Measurements from ENCODE around the gene CKM.
"Not testable (repeated sequence)": the region's sequence is repeated elsewhere in the genome, so short reads cannot be mapped to it uniquely, and the experiment has no call there.

The CKM gene

DNA sequence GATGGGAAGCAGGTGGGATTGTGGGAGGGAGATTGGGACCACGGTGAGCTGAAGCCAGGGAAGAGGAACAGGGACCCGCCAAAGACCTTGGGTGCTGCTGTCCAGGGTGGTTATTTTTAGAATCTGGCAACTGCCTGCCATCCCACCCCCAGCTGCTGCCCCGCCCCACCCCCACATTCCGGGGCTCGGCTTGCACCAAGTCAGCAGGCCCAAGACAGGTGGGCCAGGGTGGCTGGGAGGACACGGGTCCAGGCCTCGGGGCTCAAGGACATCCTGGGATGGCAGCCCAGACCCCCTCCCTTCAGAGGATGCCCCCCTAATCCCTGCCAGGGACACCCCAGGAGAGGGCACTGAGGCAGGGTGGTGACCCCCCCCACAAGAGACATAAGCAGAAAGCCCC is 827 bp downstream of the CKM start:
- no peak for DNase-seq (ENCODE audit: low read depth in 1 of 2, low spot score in 1 of 2)

- DNase-seq (ENCODE audit: low read depth in 1 of 2, low spot score in 1 of 2) = no peak
These were observed 1.5 kb downstream of the CKM start for GRCh38 chr19:45320997-45321775.

DNA sequence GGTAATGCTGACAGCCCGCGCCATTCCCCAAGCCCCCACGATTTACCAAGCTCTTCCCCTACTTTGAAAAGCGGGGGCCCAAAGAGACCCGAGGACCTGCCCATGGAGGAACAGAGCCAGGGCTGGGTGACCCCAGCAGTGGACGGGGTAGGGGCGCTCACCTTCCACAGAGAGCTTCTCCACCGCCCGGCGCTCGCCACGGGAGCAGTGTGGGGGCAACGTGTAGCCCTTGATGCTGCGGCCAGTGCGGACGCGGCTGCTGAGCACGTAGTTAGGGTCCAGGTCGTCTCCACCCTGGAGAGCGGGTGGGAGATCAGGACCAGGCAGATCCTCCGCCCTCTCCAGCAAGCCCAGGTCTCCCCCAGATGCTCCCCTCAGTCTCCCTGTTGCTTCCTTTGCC is 7.4 kb downstream of the CKM start:
- no peak for DNase-seq (ENCODE audit: low read depth in 1 of 2, low spot score in 1 of 2)

GRCh38 chr19:45314708-45315245 is 7.9 kb downstream of the CKM start:
- DNase-seq (ENCODE audit: low read depth in 1 of 2, low spot score in 1 of 2) = no peak

- not testable (repeated sequence) for DNase-seq (ENCODE audit: low read depth in 1 of 2, low spot score in 1 of 2)
These were observed 10.4 kb downstream of the CKM start for GRCh38 chr19:45312285-45312684.

DNA sequence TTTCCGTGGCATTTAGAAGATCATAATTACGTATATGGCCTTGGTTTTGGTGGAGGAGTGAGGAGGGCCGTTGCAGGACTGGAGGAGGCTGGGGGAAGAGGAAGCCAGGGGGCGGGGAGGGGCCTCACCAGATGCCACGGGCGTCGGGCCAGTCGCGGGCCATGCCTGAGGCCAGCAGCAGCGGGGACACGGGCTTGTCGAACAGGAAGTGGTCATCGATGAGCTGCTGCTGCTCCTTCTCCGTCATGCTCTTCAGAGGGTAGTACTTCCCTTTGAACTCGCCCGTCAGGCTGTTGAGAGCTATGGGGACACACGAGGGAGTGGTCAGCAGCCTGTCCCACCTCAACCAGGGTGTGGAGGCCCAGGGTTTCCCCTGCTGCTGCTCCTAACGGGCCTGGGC is 11.1 kb downstream of the CKM start:
- no peak for DNase-seq (ENCODE audit: low read depth in 1 of 2, low spot score in 1 of 2)

GRCh38 chr19:45309322-45309721 is 13.4 kb downstream of the CKM start:
- not testable (repeated sequence) for DNase-seq (ENCODE audit: low read depth in 1 of 2, low spot score in 1 of 2)

GRCh38 chr19:45307361-45307760 is 15.3 kb downstream of the CKM start:
- DNase-seq (ENCODE audit: low read depth in 1 of 2, low spot score in 1 of 2) = no peak

DNA sequence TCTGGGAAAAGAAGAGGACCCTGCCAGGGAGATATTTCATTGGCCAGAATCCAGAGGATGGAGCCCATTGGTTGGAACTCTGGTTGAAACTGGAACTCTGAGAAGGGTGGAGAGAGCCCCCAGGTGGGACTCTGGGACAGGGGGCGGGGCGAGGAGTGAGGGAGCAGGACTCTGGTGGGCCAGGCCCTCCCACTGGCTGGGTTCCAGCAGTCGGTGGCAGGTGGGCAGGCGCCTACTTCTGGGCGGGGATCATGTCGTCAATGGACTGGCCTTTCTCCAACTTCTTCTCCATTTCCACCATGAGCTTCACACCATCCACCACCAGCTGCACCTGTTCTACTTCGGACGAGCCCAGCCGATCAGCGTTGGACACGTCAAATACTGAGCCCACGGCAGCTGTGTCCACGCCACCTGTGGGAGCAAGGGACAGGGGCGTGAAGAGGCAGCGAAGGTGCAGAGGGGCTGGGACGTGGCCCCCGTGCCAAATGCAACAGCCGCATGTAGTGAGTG is 16.1 kb downstream of the CKM start:
- DNase-seq (ENCODE audit: low read depth in 1 of 2, low spot score in 1 of 2) = no peak

GRCh38 chr19:45306040-45306439 is 16.6 kb downstream of the CKM start:
- DNase-seq (ENCODE audit: low read depth in 1 of 2, low spot score in 1 of 2) = no peak

- no peak for DNase-seq (ENCODE audit: low read depth in 1 of 2, low spot score in 1 of 2)
These were observed 17.3 kb downstream of the CKM start for GRCh38 chr19:45305421-45305820.

DNA sequence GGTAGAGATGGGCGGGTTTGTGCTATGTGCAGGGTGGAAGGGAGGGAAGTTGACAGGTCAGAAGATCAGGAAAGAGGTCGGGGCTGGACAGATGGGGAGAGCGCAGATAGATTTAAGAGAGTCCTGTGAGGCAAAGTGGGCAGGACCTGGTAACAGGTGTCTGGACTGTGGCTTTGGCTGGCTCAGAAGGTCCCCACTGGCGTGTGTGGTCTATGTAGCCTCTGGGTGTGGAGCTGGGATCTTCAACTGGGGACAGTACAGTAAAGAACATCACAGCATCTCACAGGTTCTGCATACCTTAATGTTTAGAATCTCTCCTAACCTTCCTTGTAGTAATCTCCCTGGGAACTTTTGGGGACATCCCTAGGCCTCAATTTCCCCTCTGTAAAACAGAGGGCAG is 17.7 kb downstream of the CKM start:
- no peak for DNase-seq (ENCODE audit: low read depth in 1 of 2, low spot score in 1 of 2)

DNA sequence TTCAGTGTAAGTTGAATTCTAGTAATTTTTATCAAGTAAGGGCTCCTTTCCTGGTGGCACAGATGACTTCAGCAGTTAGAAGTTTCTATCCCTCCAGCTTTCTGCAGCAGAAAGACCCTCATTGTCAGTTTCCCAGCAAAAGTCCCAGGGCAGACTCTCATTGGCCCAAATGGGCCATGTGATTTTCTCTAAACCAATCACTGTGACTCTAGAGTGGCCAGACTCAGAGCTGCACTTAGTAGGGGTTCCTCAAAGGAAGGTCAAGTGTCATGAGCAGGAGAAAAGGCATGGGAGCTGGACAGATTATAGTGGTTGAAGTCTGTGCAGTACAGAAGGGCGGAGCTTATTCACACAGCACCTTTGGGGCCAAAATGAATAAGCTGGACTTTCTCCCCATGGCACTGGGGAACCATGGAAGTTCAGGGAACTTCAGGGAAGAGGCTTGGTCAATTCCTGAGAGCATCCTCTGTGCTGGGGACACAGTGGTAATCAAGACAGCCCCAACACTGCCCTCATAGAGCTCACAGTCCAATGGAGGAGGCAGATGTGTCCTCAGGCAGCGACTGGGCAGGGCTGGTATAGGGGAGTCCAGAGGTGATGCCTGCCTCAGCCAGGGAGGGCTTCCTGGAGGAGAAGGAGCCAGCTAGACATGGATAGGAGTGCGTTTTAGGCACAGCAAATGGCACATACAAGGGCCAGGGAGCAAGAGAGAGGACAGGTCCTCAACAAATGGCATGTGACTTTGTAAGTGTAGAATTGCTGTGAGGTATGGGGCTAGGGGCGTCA is 18.3 kb downstream of the CKM start:
- no peak for DNase-seq (ENCODE audit: low read depth in 1 of 2, low spot score in 1 of 2)

- DNase-seq (ENCODE audit: low read depth in 1 of 2, low spot score in 1 of 2) = no peak
These were observed 19.2 kb downstream of the CKM start for GRCh38 chr19:45303269-45304060.

DNA sequence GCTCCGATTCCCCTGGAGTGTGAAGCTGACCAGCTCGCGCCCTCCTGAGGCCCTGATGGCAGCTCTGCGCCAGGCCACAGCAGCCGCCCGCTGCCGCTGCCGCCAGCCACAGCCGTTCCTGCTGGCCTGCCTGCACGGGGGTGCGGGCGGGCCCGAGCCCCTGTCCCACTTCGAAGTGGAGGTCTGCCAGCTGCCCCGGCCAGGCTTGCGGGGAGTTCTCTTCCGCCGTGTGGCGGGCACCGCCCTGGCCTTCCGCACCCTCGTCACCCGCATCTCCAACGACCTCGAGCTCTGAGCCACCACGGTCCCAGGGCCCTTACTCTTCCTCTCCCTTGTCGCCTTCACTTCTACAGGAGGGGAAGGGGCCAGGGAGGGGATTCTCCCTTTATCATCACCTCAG is 20.3 kb downstream of the CKM start:
- no peak for DNase-seq (ENCODE audit: low read depth in 1 of 2, low spot score in 1 of 2)

GRCh38 chr19:45299719-45300118 is 23.0 kb downstream of the CKM start:
- DNase-seq (ENCODE audit: low read depth in 1 of 2, low spot score in 1 of 2) = no peak

DNA sequence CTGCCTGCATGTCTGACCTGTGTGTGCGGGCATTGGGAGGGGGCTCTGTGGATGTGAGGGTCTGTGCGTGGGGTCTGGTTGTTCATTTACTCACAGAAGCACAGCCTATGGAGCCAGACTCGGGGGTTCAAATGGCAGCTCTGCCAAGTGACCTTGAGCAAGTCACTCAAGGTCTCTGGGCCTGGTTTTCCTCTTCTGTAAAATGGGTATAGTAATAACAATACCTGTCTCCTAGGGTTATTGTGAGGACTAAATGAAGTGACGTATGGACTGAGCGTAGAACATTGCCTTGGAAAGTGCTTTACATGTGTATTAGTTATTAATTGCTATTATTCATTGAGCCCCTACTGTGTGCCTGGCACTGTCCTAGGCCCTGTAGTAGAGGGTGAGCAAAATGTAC is 24.4 kb downstream of the CKM start:
- DNase-seq (ENCODE audit: low read depth in 1 of 2, low spot score in 1 of 2) = no peak

DNA sequence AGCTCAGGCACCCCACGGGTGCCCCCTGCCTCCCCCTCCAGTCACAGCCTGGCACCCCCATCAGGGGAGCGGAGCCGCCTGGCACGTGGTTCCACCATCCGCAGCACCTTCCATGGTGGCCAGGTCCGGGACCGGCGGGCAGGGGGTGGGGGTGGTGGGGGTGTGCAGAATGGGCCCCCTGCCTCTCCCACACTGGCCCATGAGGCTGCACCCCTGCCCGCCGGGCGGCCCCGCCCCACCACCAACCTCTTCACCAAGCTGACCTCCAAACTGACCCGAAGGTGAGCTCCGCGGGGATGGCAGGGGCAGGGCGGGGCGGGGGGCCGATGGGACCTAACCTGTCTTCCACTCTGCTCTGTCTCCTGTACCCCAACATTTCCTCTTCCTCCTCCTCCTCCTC is 25.0 kb downstream of the CKM start:
- no peak for DNase-seq (ENCODE audit: low read depth in 1 of 2, low spot score in 1 of 2)

DNA sequence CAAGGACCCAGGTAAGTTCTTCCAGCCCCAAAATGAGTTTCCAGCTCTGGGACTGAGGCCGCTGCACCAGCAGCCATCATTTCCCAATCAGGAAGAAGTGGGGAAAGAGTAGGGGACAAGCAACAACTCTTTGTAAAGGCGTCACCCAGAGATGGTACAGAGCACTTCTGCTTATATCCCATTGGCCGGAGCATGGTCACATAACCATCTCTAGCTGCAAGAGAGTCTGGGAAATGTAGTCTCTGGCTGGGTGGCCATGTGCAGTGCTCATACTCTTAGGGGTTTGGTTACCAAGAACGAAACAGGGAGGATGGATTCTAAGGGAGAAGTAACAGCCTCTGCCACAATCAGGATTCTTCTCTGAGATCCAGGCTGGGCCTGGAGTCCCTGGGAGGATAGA is 26.3 kb downstream of the CKM start:
- no peak for DNase-seq (ENCODE audit: low read depth in 1 of 2, low spot score in 1 of 2)

DNA sequence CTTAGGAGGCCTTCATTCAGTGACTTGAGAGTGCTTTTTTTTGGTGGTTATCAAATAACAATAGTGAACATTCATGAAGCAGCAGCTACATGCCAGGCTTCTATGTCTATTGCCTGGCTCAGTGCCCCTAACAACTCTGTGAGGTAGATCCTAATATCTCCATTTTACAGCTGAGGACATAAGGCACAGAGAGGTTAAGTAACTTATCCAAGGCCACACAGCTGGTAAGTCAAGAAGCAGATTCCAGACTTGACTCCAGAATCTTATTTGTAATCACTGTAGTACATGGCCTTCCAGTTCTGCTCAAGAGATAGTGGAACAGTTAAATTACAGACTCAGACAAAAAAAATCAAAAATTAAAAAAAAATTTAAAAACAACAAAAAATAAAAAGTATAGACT is 26.8 kb downstream of the CKM start:
- DNase-seq (ENCODE audit: low read depth in 1 of 2, low spot score in 1 of 2) = no peak

- DNase-seq (ENCODE audit: low read depth in 1 of 2, low spot score in 1 of 2) = no peak
These were observed 28.2 kb downstream of the CKM start for GRCh38 chr19:45294291-45295029.
